ENCODE measurements around the gene SERGEF.

The SERGEF gene

GRCh38 chr11:17915500-17916143 is 97.2 kb downstream of the SERGEF start:
- Histone ChIP-seq H3K27ac (replicated peaks) (no peak overlapping the region), H3K4me3 (replicated peaks; ENCODE audit: insufficient read depth, low read length) (no peak overlapping the region), H3K27me3 (ENCODE audit: insufficient read depth, poor library complexity, severe bottlenecking) (no peaks in the 10 kb centered on the region)
- no peak for DNase-seq (ENCODE audit: low read depth in 1 of 2, low spot score in 1 of 2)
- no peak for TF ChIP-seq POLR2AphosphoS5 (IDR thresholded peaks at IDR 0.05; ENCODE audit: low read depth)
- TF ChIP-seq SPI1 (IDR thresholded peaks at IDR 0.05; ENCODE audit: borderline replicate concordance, low read depth) = no peak
- TF ChIP-seq, protein P1, sequence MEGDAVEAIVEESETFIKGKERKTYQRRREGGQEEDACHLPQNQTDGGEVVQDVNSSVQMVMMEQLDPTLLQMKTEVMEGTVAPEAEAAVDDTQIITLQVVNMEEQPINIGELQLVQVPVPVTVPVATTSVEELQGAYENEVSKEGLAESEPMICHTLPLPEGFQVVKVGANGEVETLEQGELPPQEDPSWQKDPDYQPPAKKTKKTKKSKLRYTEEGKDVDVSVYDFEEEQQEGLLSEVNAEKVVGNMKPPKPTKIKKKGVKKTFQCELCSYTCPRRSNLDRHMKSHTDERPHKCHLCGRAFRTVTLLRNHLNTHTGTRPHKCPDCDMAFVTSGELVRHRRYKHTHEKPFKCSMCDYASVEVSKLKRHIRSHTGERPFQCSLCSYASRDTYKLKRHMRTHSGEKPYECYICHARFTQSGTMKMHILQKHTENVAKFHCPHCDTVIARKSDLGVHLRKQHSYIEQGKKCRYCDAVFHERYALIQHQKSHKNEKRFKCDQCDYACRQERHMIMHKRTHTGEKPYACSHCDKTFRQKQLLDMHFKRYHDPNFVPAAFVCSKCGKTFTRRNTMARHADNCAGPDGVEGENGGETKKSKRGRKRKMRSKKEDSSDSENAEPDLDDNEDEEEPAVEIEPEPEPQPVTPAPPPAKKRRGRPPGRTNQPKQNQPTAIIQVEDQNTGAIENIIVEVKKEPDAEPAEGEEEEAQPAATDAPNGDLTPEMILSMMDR (IDR thresholded peaks at IDR 0.05; ENCODE audit: insufficient read depth, low read length) = no peak
- TF ChIP-seq GABPA (IDR thresholded peaks at IDR 0.05; ENCODE audit: low read depth) = no peak
- no peak for TF ChIP-seq REST (IDR thresholded peaks at IDR 0.05; ENCODE audit: insufficient replicate concordance, low read depth)

GRCh38 chr11:17914957-17915356 is 97.9 kb downstream of the SERGEF start:
- no peak for DNase-seq (ENCODE audit: low read depth in 1 of 2, low spot score in 1 of 2)
- no peaks in the 10 kb centered on the region for H3K27me3 ChIP-seq (ENCODE audit: insufficient read depth, poor library complexity, severe bottlenecking)
- H3K4me3 ChIP-seq (replicated peaks; ENCODE audit: insufficient read depth, low read length) = no peak overlapping the region
- TF ChIP-seq SPI1 (IDR thresholded peaks at IDR 0.05; ENCODE audit: borderline replicate concordance, low read depth) (no peak), REST (IDR thresholded peaks at IDR 0.05; ENCODE audit: insufficient replicate concordance, low read depth) (no peak), POLR2AphosphoS5 (IDR thresholded peaks at IDR 0.05; ENCODE audit: low read depth) (no peak), GABPA (IDR thresholded peaks at IDR 0.05; ENCODE audit: low read depth) (no peak)
- TF ChIP-seq, protein P1 (IDR thresholded peaks at IDR 0.05; ENCODE audit: insufficient read depth, low read length) = no peak
- no peak overlapping the region for H3K27ac ChIP-seq (replicated peaks)

- Histone ChIP-seq H3K27me3 (ENCODE audit: insufficient read depth, poor library complexity, severe bottlenecking) (no peaks in the 10 kb centered on the region), H3K27ac (replicated peaks) (no peak overlapping the region), H3K4me3 (replicated peaks; ENCODE audit: insufficient read depth, low read length) (no peak overlapping the region)
- no peak for TF ChIP-seq POLR2AphosphoS5 (IDR thresholded peaks at IDR 0.05; ENCODE audit: low read depth)
- TF ChIP-seq, protein P1 (IDR thresholded peaks at IDR 0.05; ENCODE audit: insufficient read depth, low read length) = no peak
- TF ChIP-seq SPI1 (IDR thresholded peaks at IDR 0.05; ENCODE audit: borderline replicate concordance, low read depth) = no peak
- TF ChIP-seq REST (IDR thresholded peaks at IDR 0.05; ENCODE audit: insufficient replicate concordance, low read depth) = no peak
- no peak for TF ChIP-seq GABPA (IDR thresholded peaks at IDR 0.05; ENCODE audit: low read depth)
- DNase-seq (ENCODE audit: low read depth in 1 of 2, low spot score in 1 of 2) = no peak
Measured at GRCh38 chr11:17907046-17907445, 105.8 kb downstream of the SERGEF start.

Data from HL-60 (cell line).